Measurements from ENCODE around the gene KCNH4. TPM values are rescaled to one million over a fixed set of nuclear protein-coding genes. Genes with fewer than 3 reads are reported as not detected.

KCNH4 gene
- total RNA-seq, 1 experiment from 2014 or later = 0.24 TPM

- no peak overlapping the region for H3K4me3 Mint-ChIP-seq
- no peaks in the 10 kb centered on the region for H3K27me3 Mint-ChIP-seq (ENCODE audit: low read depth)
- H3K9me3 Mint-ChIP-seq = no peaks in the 10 kb centered on the region
- TF ChIP-seq AFF4 (CRISPR knock-in tag; IDR thresholded peaks at IDR 0.05; ENCODE audit: borderline replicate concordance) (no peak), ARID4B (CRISPR knock-in tag; IDR thresholded peaks at IDR 0.05; ENCODE audit: borderline replicate concordance) (no peak), ZNF512 (CRISPR knock-in tag; IDR thresholded peaks at IDR 0.05; ENCODE audit: borderline replicate concordance) (no peak), EMX1 (CRISPR knock-in tag; IDR thresholded peaks at IDR 0.05) (no peak), GRHL2 (CRISPR knock-in tag; IDR thresholded peaks at IDR 0.05; ENCODE audit: insufficient replicate concordance, severe bottlenecking) (no peak), USF2 (CRISPR knock-in tag; IDR thresholded peaks at IDR 0.05) (no peak), E2F4 (CRISPR knock-in tag; IDR thresholded peaks at IDR 0.05; ENCODE audit: borderline replicate concordance, low read depth) (no peak), TP53 (CRISPR knock-in tag; IDR thresholded peaks at IDR 0.05) (no peak), ZBTB43 (CRISPR knock-in tag; IDR thresholded peaks at IDR 0.05) (no peak), ATF2 (CRISPR knock-in tag; IDR thresholded peaks at IDR 0.05; ENCODE audit: borderline replicate concordance, low read depth) (no peak), ZBTB21 (CRISPR knock-in tag; IDR thresholded peaks at IDR 0.05; ENCODE audit: borderline replicate concordance) (no peak), TEAD4 (CRISPR knock-in tag; IDR thresholded peaks at IDR 0.05) (no peak)
- peaks cover 37% of the 10 kb centered on the region for H3K4me1 Mint-ChIP-seq
- CTCF ChIA-PET = interaction anchor here (0.5 to 2.4 kb wide), 17 partner anchors 13 to 411 kb away, joined by 3 to 11 read pairs (median 5); partner anchors contain the start of genes DHX58, KAT2A and NKIRAS2
- peak overlapping the region; percentile 97 for H3K27ac Mint-ChIP-seq
- ATAC-seq (no peak), DNase-seq (ENCODE audit: low spot score) (no peak)
- POLR2A ChIA-PET = no interaction called here
- H3K36me3 Mint-ChIP-seq = peaks cover 6% of the 10 kb centered on the region; the same call in 1 of the 2 replicates
Measured at GRCh38 chr17:42136654-42137051, 44.3 kb downstream of the KCNH4 start.

Measured in WTC11 (cell line).